Nephron (organoid): ENCODE results near the gene CEMIP.

ENCODE experiments used
- H3K27ac Mint-ChIP-seq, 3 experiments: 2 replicates each; pipeline ENCODE4 v1.8.0; 2020; ENCODE audit warnings: mixed read lengths in 3 of 3, mild to moderate bottlenecking in 2 of 3, moderate library complexity in 1 of 3
- H3K27me3 Mint-ChIP-seq: 2 replicates; pipeline ENCODE4 v1.8.0; 2021; ENCODE audit warnings: low read depth, mild to moderate bottlenecking, moderate library complexity, mixed read lengths
- H3K36me3 Mint-ChIP-seq: 2 replicates; pipeline ENCODE4 v1.8.0; 2020; ENCODE audit warnings: low read depth, mixed read lengths
- H3K4me1 Mint-ChIP-seq: 2 replicates; pipeline ENCODE4 v1.8.0; 2020; ENCODE audit warnings: mixed read lengths
- H3K4me3 Mint-ChIP-seq, 3 experiments: 2 replicates each; pipeline ENCODE4 v1.8.0; 2020; ENCODE audit warnings: mild to moderate bottlenecking in 3 of 3, mixed read lengths in 3 of 3, moderate library complexity in 2 of 3
- H3K9me3 Mint-ChIP-seq: 2 replicates; pipeline ENCODE4 v1.8.0; 2020; ENCODE audit warnings: mixed read lengths
- TF ChIP-seq, protein P1 (sequence below), 3 experiments: fragments of 200-600 bp; sonication (generic); IDR thresholded peaks; one replicate each; pipeline ENCODE4 v1.5.0; 2021; ENCODE audit warnings: antibody characterized with exemption in 3 of 3; ENCODE audit not compliant: unreplicated experiment in 3 of 3

The CEMIP gene

DNA sequence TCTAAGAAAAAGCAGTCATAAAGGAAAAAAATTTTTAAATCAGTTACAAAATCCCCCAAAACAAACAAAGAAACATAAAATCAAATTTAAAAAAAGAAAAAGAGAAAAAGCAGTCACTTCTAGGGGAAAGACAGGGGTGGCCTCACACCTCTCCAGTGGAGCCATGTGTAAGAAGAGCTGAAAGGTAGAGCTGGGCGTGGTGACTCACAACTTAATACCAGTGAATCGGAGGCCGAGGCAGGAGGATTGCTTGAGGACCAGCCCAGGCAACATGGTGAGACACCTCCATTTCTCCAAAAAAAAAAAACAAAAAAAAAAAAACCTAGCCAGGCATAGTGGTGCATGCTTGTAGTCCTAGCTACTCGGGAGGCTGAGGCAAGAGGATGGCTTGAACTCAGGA is 195.7 kb downstream of the CEMIP start:
- no peaks in the 10 kb centered on the region for H3K9me3 Mint-ChIP-seq
- H3K27ac Mint-ChIP-seq = no peak overlapping the region

DNA sequence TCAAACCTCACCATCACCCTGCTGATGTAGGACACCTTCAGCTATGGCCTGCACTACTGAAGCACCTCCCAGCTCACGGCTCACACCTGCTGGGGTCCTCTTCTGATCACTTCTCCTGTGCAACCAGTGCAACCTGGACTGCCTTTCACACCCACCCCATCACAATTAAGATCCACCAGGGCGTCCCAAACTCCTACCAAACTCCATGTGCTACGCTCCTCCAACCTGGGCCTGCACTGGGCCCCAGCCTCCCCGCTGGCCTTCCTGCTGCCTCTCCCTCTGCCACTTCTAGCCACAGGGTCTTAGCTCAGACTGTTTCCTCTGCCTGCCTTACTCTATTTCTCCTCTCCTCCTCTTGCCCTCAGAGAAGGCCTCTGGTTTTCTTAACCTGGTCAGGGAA is 197.7 kb downstream of the CEMIP start:
- H3K9me3 Mint-ChIP-seq = no peaks in the 10 kb centered on the region
- H3K27me3 Mint-ChIP-seq = no peaks in the 10 kb centered on the region
- H3K27ac Mint-ChIP-seq = no peak overlapping the region
- peaks cover 20% of the 10 kb centered on the region for H3K4me1 Mint-ChIP-seq
- H3K4me3 Mint-ChIP-seq = no peak overlapping the region
- peaks cover 46% of the 10 kb centered on the region for H3K36me3 Mint-ChIP-seq
- TF ChIP-seq, protein P1, sequence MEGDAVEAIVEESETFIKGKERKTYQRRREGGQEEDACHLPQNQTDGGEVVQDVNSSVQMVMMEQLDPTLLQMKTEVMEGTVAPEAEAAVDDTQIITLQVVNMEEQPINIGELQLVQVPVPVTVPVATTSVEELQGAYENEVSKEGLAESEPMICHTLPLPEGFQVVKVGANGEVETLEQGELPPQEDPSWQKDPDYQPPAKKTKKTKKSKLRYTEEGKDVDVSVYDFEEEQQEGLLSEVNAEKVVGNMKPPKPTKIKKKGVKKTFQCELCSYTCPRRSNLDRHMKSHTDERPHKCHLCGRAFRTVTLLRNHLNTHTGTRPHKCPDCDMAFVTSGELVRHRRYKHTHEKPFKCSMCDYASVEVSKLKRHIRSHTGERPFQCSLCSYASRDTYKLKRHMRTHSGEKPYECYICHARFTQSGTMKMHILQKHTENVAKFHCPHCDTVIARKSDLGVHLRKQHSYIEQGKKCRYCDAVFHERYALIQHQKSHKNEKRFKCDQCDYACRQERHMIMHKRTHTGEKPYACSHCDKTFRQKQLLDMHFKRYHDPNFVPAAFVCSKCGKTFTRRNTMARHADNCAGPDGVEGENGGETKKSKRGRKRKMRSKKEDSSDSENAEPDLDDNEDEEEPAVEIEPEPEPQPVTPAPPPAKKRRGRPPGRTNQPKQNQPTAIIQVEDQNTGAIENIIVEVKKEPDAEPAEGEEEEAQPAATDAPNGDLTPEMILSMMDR (IDR thresholded peaks at IDR 0.05; ENCODE audit: unreplicated experiment in 3 of 3) = no peak

More for the DNA sequence above, 195.7 kb downstream of the CEMIP start:
- Mint-ChIP-seq H3K4me3 (no peak overlapping the region), H3K27me3 (no peaks in the 10 kb centered on the region), H3K36me3 (peaks cover 39% of the 10 kb centered on the region), H3K4me1 (peaks cover 22% of the 10 kb centered on the region)
- TF ChIP-seq, protein P1 (IDR thresholded peaks at IDR 0.05; ENCODE audit: unreplicated experiment in 3 of 3) = no peak

- no peak overlapping the region for H3K27ac Mint-ChIP-seq
- TF ChIP-seq, protein P1 (IDR thresholded peaks at IDR 0.05; ENCODE audit: unreplicated experiment in 3 of 3) = peak; percentile 39 to 62 (median 51)
- peaks cover 20% of the 10 kb centered on the region for H3K4me1 Mint-ChIP-seq
- no peaks in the 10 kb centered on the region for H3K9me3 Mint-ChIP-seq
- H3K4me3 Mint-ChIP-seq = no peak overlapping the region
- H3K36me3 Mint-ChIP-seq = peaks cover 47% of the 10 kb centered on the region
- no peaks in the 10 kb centered on the region for H3K27me3 Mint-ChIP-seq
Measured at GRCh38 chr15:80977627-80978036, 198.5 kb downstream of the CEMIP start.

DNA sequence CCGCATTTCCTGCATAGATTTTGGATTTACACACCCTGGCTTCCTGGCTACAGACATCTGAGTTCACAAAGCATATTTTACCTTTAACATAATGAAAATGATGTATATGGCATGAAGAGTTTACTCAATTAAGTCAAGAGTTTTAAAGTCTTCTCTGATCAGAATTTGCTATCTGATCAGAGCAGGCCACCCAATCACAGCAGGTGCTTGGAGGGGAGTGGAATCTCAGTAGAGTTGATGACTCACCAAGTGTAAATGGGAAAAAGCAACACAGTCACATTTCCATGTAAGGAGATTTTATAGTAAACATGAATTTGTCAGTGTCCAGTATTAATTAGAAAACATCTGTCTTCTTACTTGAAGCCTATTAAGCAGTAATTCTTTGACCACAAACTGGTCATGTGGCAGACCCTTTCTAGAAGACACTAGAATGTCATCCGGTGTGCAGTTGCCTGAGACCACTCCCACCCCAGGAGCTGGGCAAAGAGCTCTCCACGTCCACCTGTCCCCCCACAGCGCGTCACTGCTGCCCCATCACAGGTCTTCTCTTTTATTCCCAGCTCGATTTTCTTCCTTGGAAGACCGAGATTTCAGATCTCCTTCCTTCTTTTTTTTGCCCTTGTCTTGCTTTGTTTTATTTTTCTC is 199.6 kb downstream of the CEMIP start:
- TF ChIP-seq, protein P1 (IDR thresholded peaks at IDR 0.05; ENCODE audit: unreplicated experiment in 3 of 3) = no peak
- H3K4me3 Mint-ChIP-seq = no peak overlapping the region
- no peaks in the 10 kb centered on the region for H3K27me3 Mint-ChIP-seq
- peaks cover 51% of the 10 kb centered on the region for H3K36me3 Mint-ChIP-seq
- H3K9me3 Mint-ChIP-seq = no peaks in the 10 kb centered on the region
- H3K4me1 Mint-ChIP-seq = peaks cover 24% of the 10 kb centered on the region
- no peak overlapping the region for H3K27ac Mint-ChIP-seq

- Mint-ChIP-seq H3K4me3 (no peak overlapping the region), H3K4me1 (peaks cover 25% of the 10 kb centered on the region), H3K36me3 (peaks cover 51% of the 10 kb centered on the region), H3K27ac (no peak overlapping the region), H3K9me3 (no peaks in the 10 kb centered on the region), H3K27me3 (no peaks in the 10 kb centered on the region)
- TF ChIP-seq, protein P1 (IDR thresholded peaks at IDR 0.05; ENCODE audit: unreplicated experiment in 3 of 3) = no peak
Measured at GRCh38 chr15:80979538-80980200, 200.5 kb downstream of the CEMIP start.

GRCh38 chr15:80982205-80982604 is 203.0 kb downstream of the CEMIP start:
- Mint-ChIP-seq H3K36me3 (peaks cover 43% of the 10 kb centered on the region), H3K4me3 (no peak overlapping the region), H3K27me3 (no peaks in the 10 kb centered on the region), H3K9me3 (no peaks in the 10 kb centered on the region), H3K27ac (no peak overlapping the region), H3K4me1 (peaks cover 34% of the 10 kb centered on the region)
- TF ChIP-seq, protein P1 (IDR thresholded peaks at IDR 0.05; ENCODE audit: unreplicated experiment in 3 of 3) = no peak
